ENCODE measurements around the gene NAA10. TPM values are rescaled to one million over a fixed set of nuclear protein-coding genes. Genes with fewer than 3 reads are reported as not detected.

Gene NAA10
- total RNA-seq, 1 experiment from 2014 or later: 124 TPM

DNA sequence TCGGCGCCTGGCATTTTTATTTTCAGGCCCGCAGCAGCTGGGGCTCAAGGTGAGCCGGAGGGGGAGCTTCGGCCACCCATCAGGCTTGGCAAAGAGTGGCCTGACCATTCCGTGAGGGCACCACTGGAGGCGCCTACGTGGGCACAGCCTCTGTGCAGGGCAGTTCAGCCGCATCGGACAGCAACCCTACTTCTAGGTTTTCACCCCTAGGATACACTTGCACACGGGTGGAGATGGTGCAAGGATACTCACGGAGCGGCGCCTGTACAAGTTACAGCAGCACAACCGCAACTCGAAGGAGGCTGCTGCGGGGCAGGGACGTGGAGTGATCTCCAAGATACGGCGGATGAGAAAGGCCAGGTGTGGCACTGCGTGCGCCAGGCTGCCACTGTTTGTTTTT lies 25.9 kb upstream of the NAA10 start:
- H3K27me3 ChIP-seq (ENCODE audit: insufficient read depth, low read length): no peaks in the 10 kb centered on the region
- H3K27ac ChIP-seq (ENCODE audit: low read depth, low read length): no peak overlapping the region
- no peaks in the 10 kb centered on the region for H3K4me1 ChIP-seq (ENCODE audit: control insufficient read depth in 1 of 2, insufficient read depth in 2 of 2, low read length in 2 of 2)
- no TSS peak for BruUV-seq (replicated peaks)
- intact Hi-C loops (cut with micrococcal nuclease): no loop called here
- RAD21 ChIA-PET (ENCODE audit: low non-redundant PET in 1 of 2, low total read pairs in 2 of 2, uncharacterized antibody in 2 of 2, unreplicated experiment in 2 of 2): no interaction called here
- ATAC-seq: no peak
- no peak overlapping the region for H3K4me3 ChIP-seq (replicated peaks in 1 of 2; ENCODE audit: low read depth in 1 of 2, low read length in 2 of 2)
- TF ChIP-seq RAD21 (IDR thresholded peaks at IDR 0.05; ENCODE audit: low read depth) (no peak), SP1 (IDR thresholded peaks at IDR 0.05; ENCODE audit: low read depth) (no peak)
- H4K20me1 ChIP-seq (ENCODE audit: insufficient read depth): no peaks in the 10 kb centered on the region
- no peak overlapping the region for H3K4me2 ChIP-seq (ENCODE audit: low read length)
- CTCF ChIA-PET: interaction anchor here (1.5 kb wide), 1 partner anchor 13 kb away, joined by 4 read pairs; no protein-coding TSS in a partner anchor
- POLR2A ChIA-PET: no interaction called here
- no peaks in the 10 kb centered on the region for H3K9me3 ChIP-seq (ENCODE audit: control insufficient read depth in 1 of 2, insufficient read depth in 1 of 2, low read depth in 1 of 2, low read length in 2 of 2)
- peaks cover 10 to 15% of the 10 kb centered on the region in 2 experiments; a peak in 3 of 4 replicates for H3K36me3 ChIP-seq (ENCODE audit: control insufficient read depth in 1 of 2, insufficient read depth in 2 of 2, low read length in 2 of 2)
- peaks cover 46% of the 10 kb centered on the region for H3K79me2 ChIP-seq (ENCODE audit: insufficient read depth, low read length)
- H2AFZ ChIP-seq (ENCODE audit: low read depth, low read length, poor library complexity, severe bottlenecking): no peak overlapping the region
- no peak overlapping the region for H3K9ac ChIP-seq (ENCODE audit: low read length)
- no peaks in the 10 kb centered on the region for H3K9me2 ChIP-seq (ENCODE audit: insufficient read depth)
- no peak for DNase-seq (ENCODE audit: low read depth, low spot score)

DNA sequence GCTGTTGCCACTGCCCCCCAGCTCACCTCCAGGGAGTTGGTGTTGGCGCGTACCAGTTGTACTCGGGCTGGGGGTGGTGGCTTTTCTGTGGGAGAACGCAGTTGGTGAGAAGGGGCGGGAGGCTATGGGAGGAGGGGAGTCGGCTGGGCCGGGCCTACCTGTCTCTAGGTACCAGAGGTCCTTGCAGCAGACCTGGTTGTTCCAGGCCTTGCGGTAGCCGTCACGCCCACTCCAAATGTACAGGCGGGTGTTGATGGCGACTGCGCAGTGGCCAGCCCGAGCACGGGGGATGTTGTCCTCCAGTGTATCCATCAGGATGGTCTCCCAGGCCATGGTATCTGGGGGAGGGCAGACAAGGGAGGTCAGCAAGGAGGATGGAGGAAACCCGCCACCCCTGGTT lies 25.2 kb upstream of the NAA10 start:
- Histone ChIP-seq H3K27ac (ENCODE audit: low read depth, low read length) (no peak overlapping the region), H3K36me3 (ENCODE audit: control insufficient read depth in 1 of 2, insufficient read depth in 2 of 2, low read length in 2 of 2) (peaks cover 10 to 15% of the 10 kb centered on the region in 2 experiments; a peak in 3 of 4 replicates), H3K9me3 (ENCODE audit: control insufficient read depth in 1 of 2, insufficient read depth in 1 of 2, low read depth in 1 of 2, low read length in 2 of 2) (no peaks in the 10 kb centered on the region), H3K4me3 (replicated peaks in 1 of 2; ENCODE audit: low read depth in 1 of 2, low read length in 2 of 2) (no peak overlapping the region), H3K9ac (ENCODE audit: low read length) (no peak overlapping the region), H3K79me2 (ENCODE audit: insufficient read depth, low read length) (peaks cover 39% of the 10 kb centered on the region), H3K9me2 (ENCODE audit: insufficient read depth) (no peaks in the 10 kb centered on the region), H2AFZ (ENCODE audit: low read depth, low read length, poor library complexity, severe bottlenecking) (no peak overlapping the region), H3K4me1 (ENCODE audit: control insufficient read depth in 1 of 2, insufficient read depth in 2 of 2, low read length in 2 of 2) (no peaks in the 10 kb centered on the region), H4K20me1 (ENCODE audit: insufficient read depth) (no peaks in the 10 kb centered on the region), H3K4me2 (ENCODE audit: low read length) (no peak overlapping the region), H3K27me3 (ENCODE audit: insufficient read depth, low read length) (no peaks in the 10 kb centered on the region)
- intact Hi-C loops (cut with micrococcal nuclease): no loop called here
- ATAC-seq: no peak
- ChIA-PET CTCF (no interaction called here), POLR2A (no interaction called here), RAD21 (ENCODE audit: low non-redundant PET in 1 of 2, low total read pairs in 2 of 2, uncharacterized antibody in 2 of 2, unreplicated experiment in 2 of 2) (no interaction called here)
- TF ChIP-seq, protein P1, sequence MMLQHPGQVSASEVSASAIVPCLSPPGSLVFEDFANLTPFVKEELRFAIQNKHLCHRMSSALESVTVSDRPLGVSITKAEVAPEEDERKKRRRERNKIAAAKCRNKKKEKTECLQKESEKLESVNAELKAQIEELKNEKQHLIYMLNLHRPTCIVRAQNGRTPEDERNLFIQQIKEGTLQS (IDR thresholded peaks at IDR 0.05): no peak
- no TSS peak for BruUV-seq (replicated peaks)
- DNase-seq (ENCODE audit: low read depth, low spot score): no peak

DNA sequence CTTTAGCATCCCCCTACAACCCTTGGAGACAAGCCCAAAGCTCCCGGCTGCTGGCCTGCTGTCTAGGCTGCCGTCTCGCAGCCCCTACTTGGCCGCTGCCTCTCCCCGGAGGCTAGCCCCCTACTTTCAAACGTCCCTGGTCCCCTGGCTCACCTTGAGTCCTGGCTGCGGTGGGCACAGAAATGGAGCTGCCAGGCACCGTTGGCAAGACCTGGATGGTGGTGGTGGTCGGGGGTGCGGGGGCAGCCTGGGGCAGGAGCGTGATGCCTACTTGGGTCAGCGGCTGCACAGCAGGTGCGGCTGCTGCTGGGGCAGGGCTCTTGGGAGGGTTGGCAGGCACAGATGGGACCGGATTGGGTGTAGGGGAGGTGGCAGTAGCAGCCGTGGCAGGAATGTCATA lies 24.8 kb upstream of the NAA10 start:
- Histone ChIP-seq H3K9ac (ENCODE audit: low read length) (no peak overlapping the region), H3K4me2 (ENCODE audit: low read length) (no peak overlapping the region), H3K36me3 (ENCODE audit: control insufficient read depth in 1 of 2, insufficient read depth in 2 of 2, low read length in 2 of 2) (peaks cover 10 to 15% of the 10 kb centered on the region in 2 experiments; a peak in 3 of 4 replicates), H2AFZ (ENCODE audit: low read depth, low read length, poor library complexity, severe bottlenecking) (no peak overlapping the region), H3K9me2 (ENCODE audit: insufficient read depth) (no peaks in the 10 kb centered on the region), H3K79me2 (ENCODE audit: insufficient read depth, low read length) (peaks cover 34% of the 10 kb centered on the region), H3K27me3 (ENCODE audit: insufficient read depth, low read length) (no peaks in the 10 kb centered on the region), H3K27ac (ENCODE audit: low read depth, low read length) (no peak overlapping the region), H4K20me1 (ENCODE audit: insufficient read depth) (no peaks in the 10 kb centered on the region), H3K4me3 (replicated peaks in 1 of 2; ENCODE audit: low read depth in 1 of 2, low read length in 2 of 2) (no peak overlapping the region), H3K9me3 (ENCODE audit: control insufficient read depth in 1 of 2, insufficient read depth in 1 of 2, low read depth in 1 of 2, low read length in 2 of 2) (no peaks in the 10 kb centered on the region), H3K4me1 (ENCODE audit: control insufficient read depth in 1 of 2, insufficient read depth in 2 of 2, low read length in 2 of 2) (no peaks in the 10 kb centered on the region)
- RAD21 ChIA-PET (ENCODE audit: low non-redundant PET in 1 of 2, low total read pairs in 2 of 2, uncharacterized antibody in 2 of 2, unreplicated experiment in 2 of 2): no interaction called here
- POLR2A ChIA-PET: no interaction called here
- BruUV-seq (replicated peaks): no TSS peak
- no peak for DNase-seq (ENCODE audit: low read depth, low spot score)
- intact Hi-C loops (cut with micrococcal nuclease): no loop called here
- CTCF ChIA-PET: no interaction called here
- ATAC-seq: no peak
- TF ChIP-seq ZFX (IDR thresholded peaks at IDR 0.05) (no peak), EZH2 (IDR thresholded peaks at IDR 0.05) (no peak)
